Measurements from ENCODE around the gene KANSL3.

DNA sequence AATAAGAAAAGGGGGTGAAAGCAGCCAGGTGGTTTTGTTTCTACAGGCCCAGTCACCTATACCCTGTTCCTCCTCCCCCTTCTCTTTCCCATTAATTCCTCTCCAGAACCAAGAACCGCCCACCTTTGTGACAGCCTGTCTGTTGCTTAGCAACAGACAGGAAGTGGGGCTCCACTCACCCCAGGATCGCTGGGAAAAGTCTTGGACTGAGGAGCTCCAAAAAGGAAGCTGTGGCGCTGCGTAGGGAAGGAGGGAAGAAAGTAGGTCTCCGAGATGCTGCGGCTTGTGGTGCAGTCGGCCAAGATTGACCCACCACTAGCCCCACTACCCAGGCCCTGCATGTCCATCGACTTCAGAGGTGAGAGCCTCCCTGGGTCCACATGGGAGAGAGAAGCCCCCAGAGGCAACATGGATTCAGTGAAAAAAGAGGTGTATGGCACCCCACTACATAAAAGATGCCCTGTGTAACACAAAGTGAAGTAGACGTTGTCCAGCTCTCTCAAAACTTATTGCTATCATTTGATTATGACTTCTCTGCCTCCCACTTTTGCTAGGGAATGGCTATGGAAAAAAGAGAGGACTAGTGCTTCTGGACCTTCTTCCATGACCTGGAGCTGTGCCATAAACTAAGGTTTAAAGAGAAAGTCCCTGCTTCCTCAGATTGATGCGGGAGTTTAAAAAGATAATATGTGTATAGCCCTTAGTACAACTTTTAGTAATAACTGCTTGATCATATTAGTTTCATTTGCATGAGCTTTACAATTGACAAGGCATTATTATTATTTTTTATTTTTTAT, 4.7 kb upstream of the KANSL3 start, which contains the start of gene FER1L5:
- TF ChIP-seq, protein P1, sequence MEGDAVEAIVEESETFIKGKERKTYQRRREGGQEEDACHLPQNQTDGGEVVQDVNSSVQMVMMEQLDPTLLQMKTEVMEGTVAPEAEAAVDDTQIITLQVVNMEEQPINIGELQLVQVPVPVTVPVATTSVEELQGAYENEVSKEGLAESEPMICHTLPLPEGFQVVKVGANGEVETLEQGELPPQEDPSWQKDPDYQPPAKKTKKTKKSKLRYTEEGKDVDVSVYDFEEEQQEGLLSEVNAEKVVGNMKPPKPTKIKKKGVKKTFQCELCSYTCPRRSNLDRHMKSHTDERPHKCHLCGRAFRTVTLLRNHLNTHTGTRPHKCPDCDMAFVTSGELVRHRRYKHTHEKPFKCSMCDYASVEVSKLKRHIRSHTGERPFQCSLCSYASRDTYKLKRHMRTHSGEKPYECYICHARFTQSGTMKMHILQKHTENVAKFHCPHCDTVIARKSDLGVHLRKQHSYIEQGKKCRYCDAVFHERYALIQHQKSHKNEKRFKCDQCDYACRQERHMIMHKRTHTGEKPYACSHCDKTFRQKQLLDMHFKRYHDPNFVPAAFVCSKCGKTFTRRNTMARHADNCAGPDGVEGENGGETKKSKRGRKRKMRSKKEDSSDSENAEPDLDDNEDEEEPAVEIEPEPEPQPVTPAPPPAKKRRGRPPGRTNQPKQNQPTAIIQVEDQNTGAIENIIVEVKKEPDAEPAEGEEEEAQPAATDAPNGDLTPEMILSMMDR (optimal IDR thresholded peaks at IDR 0.05 in 1 of 3, IDR thresholded peaks at IDR 0.05 in 1 of 3, conservative IDR thresholded peaks at IDR 0.05 in 1 of 3; ENCODE audit: extremely low read depth in 1 of 3, insufficient read depth in 2 of 3, low read length in 3 of 3): no peak
- no peak for TF ChIP-seq EZH2 (IDR thresholded peaks at IDR 0.05; ENCODE audit: low read length)
